H1 (cell line): Measurements from ENCODE around the gene TNNC1. TPM values are rescaled to one million over a fixed set of nuclear protein-coding genes. Genes with fewer than 3 reads are reported as not detected.

ENCODE experiments used
- CTCF ChIA-PET: fragments of 300-600 bp; sonication (Branson Sonifier 250); formaldehyde crosslinking; loops from one replicate; lab custom pipeline; 2021; ENCODE audit not compliant: partially characterized antibody; lab: Charles Lee
- POLR2A ChIA-PET: fragments of 300-600 bp; sonication (Branson Sonifier 250); formaldehyde crosslinking; loops from one replicate; lab custom pipeline; 2021; ENCODE audit warnings: inconsistent platforms; ENCODE audit not compliant: partially characterized antibody; lab: Charles Lee
- DNase-seq, 2 experiments: peaks; one replicate each; pipeline versions ENCODE4 v3.0.0 to v3.0.0-alpha.2; 2010 to 2022; ENCODE audit warnings: low spot score in 2 of 2, low read depth in 1 of 2, mixed read lengths in 1 of 2
- FAIRE-seq: peaks from 2 replicates; lab custom pipeline; 2011; peaks lifted over from hg19 to GRCh38; lab: Jason Lieb, UNC
- H2AFZ ChIP-seq: 2 replicates; pipeline ENCODE4 v1.8.1; 2012; ENCODE audit warnings: low read length, inconsistent platforms
- H2AK5ac ChIP-seq: 2 replicates; pipeline ENCODE4 v1.6.1; 2013; ENCODE audit warnings: low read depth, low read length
- H2BK120ac ChIP-seq: replicated peaks from 2 replicates; pipeline ENCODE3; 2013; ENCODE audit warnings: low read depth, low read length, inconsistent platforms
- H2BK12ac ChIP-seq: 2 replicates; pipeline ENCODE4 v1.6.1; 2013; ENCODE audit warnings: low read depth, low read length
- H2BK15ac ChIP-seq: 2 replicates; pipeline ENCODE4 v1.6.1; 2013; ENCODE audit warnings: low read length
- H2BK20ac ChIP-seq: 2 replicates; pipeline ENCODE4 v1.6.1; 2013; ENCODE audit warnings: low read length
- H2BK5ac ChIP-seq: 2 replicates; pipeline ENCODE4 v1.6.1; 2013; ENCODE audit warnings: low read depth, low read length
- H3K14ac ChIP-seq: 2 replicates; pipeline ENCODE4 v1.6.1; 2013; ENCODE audit warnings: inconsistent platforms; ENCODE audit not compliant: insufficient read length
- H3K18ac ChIP-seq: 2 replicates; pipeline ENCODE4 v1.6.1; 2013; ENCODE audit warnings: low read length; ENCODE audit errors: extremely low read depth
- H3K23ac ChIP-seq: 2 replicates; pipeline ENCODE4 v1.6.1; 2013; ENCODE audit warnings: inconsistent platforms; ENCODE audit not compliant: insufficient read length
- H3K23me2 ChIP-seq: 2 replicates; pipeline ENCODE4 v1.6.1; 2013; ENCODE audit warnings: low read depth, low read length
- H3K27ac ChIP-seq: 2 replicates; pipeline ENCODE4 v1.6.1; 2011; ENCODE audit warnings: low read depth, low read length, inconsistent platforms
- H3K27me3 ChIP-seq, 4 experiments: replicated peaks in 1 of 4; 1 replicate in 1 of 4; 2 replicates in 3 of 4; pipeline versions ENCODE4 v1.6.1 to v1.8.1; 2011 to 2013; ENCODE audit warnings: low read length in 3 of 4, mild to moderate bottlenecking in 3 of 4, inconsistent platforms in 2 of 4, mixed read lengths in 2 of 4, moderate library complexity in 1 of 4; ENCODE audit not compliant: control insufficient read depth in 3 of 4, insufficient read depth in 3 of 4; ENCODE audit errors: extremely low read depth in 1 of 4
- H3K36me3 ChIP-seq, 4 experiments: 2 replicates each; pipeline versions ENCODE4 v1.6.1 to v1.8.1; 2011 to 2013; ENCODE audit warnings: mild to moderate bottlenecking in 4 of 4, low read length in 3 of 4, moderate library complexity in 2 of 4, control low read depth in 1 of 4, inconsistent platforms in 1 of 4; ENCODE audit not compliant: insufficient read depth in 4 of 4, control insufficient read depth in 2 of 4
- H3K4ac ChIP-seq: replicated peaks from 2 replicates; pipeline ENCODE3; 2013; ENCODE audit warnings: low read length, low read depth, mixed read lengths, inconsistent platforms; ENCODE audit not compliant: insufficient read length
- H3K4me1 ChIP-seq, 4 experiments: replicated peaks in 1 of 4; 1 replicate in 1 of 4; 2 replicates in 3 of 4; pipeline versions ENCODE4 v1.6.1 to v1.8.1; 2011 to 2013; ENCODE audit warnings: low read length in 3 of 4, inconsistent platforms in 2 of 4, mixed read lengths in 1 of 4; ENCODE audit not compliant: insufficient read depth in 4 of 4, control insufficient read depth in 3 of 4
- H3K4me2 ChIP-seq, 2 experiments: 2 replicates each; pipeline versions ENCODE4 v1.6.1 to v1.8.1; 2011 to 2013; ENCODE audit warnings: low read depth in 2 of 2, low read length in 2 of 2, control low read depth in 1 of 2, inconsistent platforms in 1 of 2, mild to moderate bottlenecking in 1 of 2; ENCODE audit not compliant: insufficient read depth in 1 of 2
- H3K4me3 ChIP-seq, 4 experiments: fragments of 200-600, 300-600 bp in 1 of 4; sonication (generic), shearing (Covaris generic), sonication (Bioruptor Twin) in 1 of 4; 2 replicates each; pipeline versions ENCODE4 v1.5.1 to v1.8.1; 2011 to 2016; ENCODE audit warnings: low read length in 4 of 4, low read depth in 3 of 4, control low read depth in 2 of 4, inconsistent platforms in 2 of 4, mild to moderate bottlenecking in 2 of 4, mixed read lengths in 1 of 4, moderate library complexity in 1 of 4; ENCODE audit not compliant: insufficient read depth in 2 of 4; ENCODE audit errors: extremely low read depth in 1 of 4
- H3K56ac ChIP-seq: replicated peaks from 2 replicates; pipeline ENCODE3; 2013; ENCODE audit warnings: low read depth, mild to moderate bottlenecking, mixed read lengths, low read length, inconsistent platforms; ENCODE audit not compliant: insufficient read length
- H3K79me1 ChIP-seq: 2 replicates; pipeline ENCODE4 v1.6.1; 2013; ENCODE audit warnings: low read depth, low read length, control low read depth
- H3K79me2 ChIP-seq, 2 experiments: 2 replicates each; pipeline versions ENCODE4 v1.6.1 to v1.8.1; 2012 to 2013; ENCODE audit warnings: low read length in 2 of 2, mild to moderate bottlenecking in 2 of 2, inconsistent platforms in 1 of 2; ENCODE audit not compliant: insufficient read depth in 2 of 2, control insufficient read depth in 1 of 2
- H3K9ac ChIP-seq, 4 experiments: replicated peaks in 1 of 4; 1 replicate in 1 of 4; 2 replicates in 3 of 4; pipeline versions ENCODE4 v1.6.1 to v1.8.1; 2011 to 2013; ENCODE audit warnings: low read depth in 3 of 4, low read length in 3 of 4, control low read depth in 2 of 4, mild to moderate bottlenecking in 2 of 4, moderate library complexity in 2 of 4, inconsistent platforms in 1 of 4; ENCODE audit errors: extremely low read depth in 1 of 4
- H3K9me3 ChIP-seq, 2 experiments: 2 replicates each; pipeline versions ENCODE4 v1.6.1 to v1.8.1; 2012 to 2013; ENCODE audit warnings: mild to moderate bottlenecking in 2 of 2, moderate library complexity in 2 of 2, control low read depth in 1 of 2, inconsistent platforms in 1 of 2, low read depth in 1 of 2, low read length in 1 of 2, mixed read lengths in 1 of 2; ENCODE audit not compliant: insufficient read depth in 2 of 2
- H4K20me1 ChIP-seq, 2 experiments: replicated peaks in 1 of 2; 2 replicates each; pipeline versions ENCODE3 to v1.8.1; 2011 to 2013; ENCODE audit warnings: inconsistent platforms in 2 of 2, low read length in 2 of 2, mild to moderate bottlenecking in 1 of 2; ENCODE audit not compliant: insufficient read depth in 2 of 2, control insufficient read depth in 1 of 2
- H4K5ac ChIP-seq: 2 replicates; pipeline ENCODE4 v1.6.1; 2013; ENCODE audit warnings: low read length, low read depth, mixed read lengths, inconsistent platforms; ENCODE audit not compliant: insufficient read length
- H4K8ac ChIP-seq: 2 replicates; pipeline ENCODE4 v1.8.0; 2013; ENCODE audit warnings: mild to moderate bottlenecking, moderate library complexity, low read length, inconsistent platforms; ENCODE audit not compliant: insufficient read depth; ENCODE audit errors: extremely low read depth
- H4K91ac ChIP-seq: replicated peaks from 2 replicates; pipeline ENCODE3; 2013; ENCODE audit warnings: low read length, mixed read lengths, inconsistent platforms; ENCODE audit not compliant: insufficient read length
- EGR1 ChIP-seq: IDR thresholded peaks from 2 replicates; pipeline ENCODE4 v1.6.1; 2011; ENCODE audit warnings: low read depth, low read length, borderline replicate concordance
- EP300 ChIP-seq, 2 experiments: IDR thresholded peaks; 1 replicate in 1 of 2; 2 replicates in 1 of 2; pipeline ENCODE4 v1.6.1; 2011 to 2012; ENCODE audit warnings: low read depth in 2 of 2, low read length in 2 of 2, mild to moderate bottlenecking in 2 of 2, borderline replicate concordance in 1 of 2, inconsistent platforms in 1 of 2, moderate library complexity in 1 of 2
- GABPA ChIP-seq: IDR thresholded peaks from 2 replicates; pipeline ENCODE4 v1.6.1; 2011; ENCODE audit warnings: mild to moderate bottlenecking, low read length, moderate library complexity, borderline replicate concordance; ENCODE audit not compliant: insufficient read depth
- KDM5A ChIP-seq: fragments of 200-600 bp; IDR thresholded peaks from 2 replicates; pipeline ENCODE4 v1.7.1; 2012; ENCODE audit warnings: mild to moderate bottlenecking, low read length, inconsistent platforms, mixed read lengths
- RNF2 ChIP-seq: fragments of 200-900, 300-1000 bp; sonication (generic); IDR thresholded peaks from 2 replicates; pipeline ENCODE4 v1.7.1; 2016; ENCODE audit warnings: borderline replicate concordance, low read depth, mild to moderate bottlenecking, antibody characterized with exemption, low read length; ENCODE audit not compliant: poor library complexity, severe bottlenecking; ENCODE audit errors: missing control alignments
- SP2 ChIP-seq: IDR thresholded peaks from 2 replicates; pipeline ENCODE4 v1.6.1; 2012; ENCODE audit warnings: mild to moderate bottlenecking, low read length, inconsistent platforms
- YY1 ChIP-seq: IDR thresholded peaks from 2 replicates; pipeline ENCODE4 v1.6.1; 2011; ENCODE audit warnings: low read depth, mild to moderate bottlenecking, low read length
- WGBS, 2 experiments: shearing (Covaris generic) in 1 of 2; methylation state at CpG; one replicate each; pipeline versions ENCODE4 v1.1.6 to v1.1.7; 2013 to 2015; ENCODE audit warnings: low lambda C conversion rate in 2 of 2, mixed read lengths in 2 of 2, inconsistent platforms in 1 of 2, low coverage in 1 of 2, missing lambda C conversion rate in 1 of 2; ENCODE audit not compliant: insufficient replicate concordance in 2 of 2, insufficient coverage in 1 of 2, insufficient read length in 1 of 2; ENCODE audit errors: extremely low coverage in 1 of 2, missing lambda C conversion rate in 1 of 2; 5-methylcytosine and 5-hydroxymethylcytosine counted together
- polyA plus RNA-seq, 7 experiments: library from polyadenylated mRNA; depleted of rRNA in 3 of 7; stranded (reverse) in 5 of 7; unstranded in 2 of 7; fragments of >200 nt in 5 of 7; fragments of 200-250 nt in 2 of 7; gene quantifications; 1 replicate in 5 of 7; 2 replicates in 1 of 7; 4 replicates in 1 of 7; pipeline versions ENCODE4 v1.2.1 to v1.2.3, GENCODE V29; 2011 to 2013; ENCODE audit warnings: missing spikeins in 2 of 7, mixed read lengths in 2 of 7
- total RNA-seq: library from RNA; stranded (reverse); fragmentation: NEBNext Ultra II Directional; extraction: Animal tissue kit (Norgen Biotek cat#: 25700); gene quantifications from 2 replicates; pipeline ENCODE4 v1.2.1, GENCODE V29; 2021
- TF ChIP-seq, protein P1 (sequence below), 3 experiments: IDR thresholded peaks; 1 replicate in 2 of 3; 2 replicates in 1 of 3; pipeline versions ENCODE4 v1.5.1 to v1.6.1; 2011; ENCODE audit warnings: low read length in 3 of 3, mild to moderate bottlenecking in 3 of 3, inconsistent platforms in 2 of 3, low read depth in 1 of 3, moderate library complexity in 1 of 3; ENCODE audit not compliant: insufficient read depth in 1 of 3; ENCODE audit errors: control extremely low read depth in 1 of 3

Gene TNNC1
- total and polyA plus RNA-seq, 2 of the 8 experiments (the other 6 are each of a cell fraction or from before 2014, with no cell fraction given), result 5.8 to 16.4 TPM

DNA sequence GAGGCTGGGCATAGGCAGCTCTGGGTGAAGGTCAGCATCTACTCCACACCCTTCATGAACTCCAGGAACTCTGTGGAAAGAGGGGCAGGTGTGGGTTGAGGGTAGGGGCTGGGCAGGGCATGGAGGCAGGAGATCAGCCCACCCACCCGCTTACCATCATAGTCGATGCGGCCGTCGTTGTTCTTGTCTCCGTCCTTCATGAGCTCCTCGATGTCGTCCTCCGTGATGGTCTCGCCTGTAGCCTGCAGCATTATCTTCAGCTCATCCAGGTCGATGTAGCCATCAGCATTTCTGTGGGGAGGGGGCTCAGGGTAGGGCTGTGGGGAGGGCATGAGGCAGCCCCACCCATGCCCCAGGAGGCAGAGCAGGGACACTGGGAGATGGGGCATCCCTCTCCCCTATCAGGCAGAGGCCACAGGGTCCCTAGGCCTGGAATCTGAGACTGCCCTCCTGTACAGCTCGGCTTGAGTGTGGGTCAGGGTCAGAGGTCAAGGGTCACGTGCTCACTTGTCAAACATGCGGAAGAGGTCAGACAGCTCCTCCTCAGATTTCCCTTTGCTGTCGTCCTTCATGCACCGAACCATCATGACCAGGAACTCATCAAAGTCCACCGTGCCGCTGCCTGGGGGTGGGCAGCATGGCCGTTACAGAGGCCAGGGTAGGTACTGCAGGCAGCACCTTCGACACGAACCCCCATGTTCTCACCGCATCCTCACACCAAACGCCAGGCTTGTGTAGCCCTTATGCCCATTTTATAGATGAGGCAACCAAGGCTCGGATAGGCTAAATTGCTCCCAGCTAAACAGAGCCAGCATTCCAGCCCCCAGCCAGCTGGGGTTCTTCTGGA lies 2.4 kb downstream of the TNNC1 start:
- Histone ChIP-seq H3K36me3 (no peaks in the 10 kb centered on the region), H3K9me3 (no peaks in the 10 kb centered on the region), H3K79me2 (peaks cover 0 to 6% of the 10 kb centered on the region in 2 experiments; a peak in 2 of 4 replicates), H4K20me1 (no peaks in the 10 kb centered on the region), H3K27me3 (no peaks in the 10 kb centered on the region), H3K4ac (no peak overlapping the region), H3K4me3 (no peak overlapping the region), H2BK12ac (peak overlapping the region; percentile 82; the same call in 1 of the 2 replicates), H4K8ac (0 out of 2 replicates have a peak overlapping the region, but pooled peaks have one; percentile 9), H2BK5ac (peak overlapping the region; percentile 45; the same call in 1 of the 2 replicates), H2BK20ac (no peak overlapping the region), H2AFZ (no peak overlapping the region), H3K27ac (no peak overlapping the region), H3K56ac (no peak overlapping the region), H3K4me1 (peaks cover 0 to 26% (median 10%) of the 10 kb centered on the region in 4 experiments; a peak in 6 of 7 replicates), H4K91ac (no peak overlapping the region), H2AK5ac (no peak overlapping the region), H3K23me2 (peaks cover 6% of the 10 kb centered on the region), H2BK120ac (no peak overlapping the region), H3K79me1 (no peaks in the 10 kb centered on the region), H3K14ac (no peak overlapping the region), H3K23ac (no peak overlapping the region), H3K18ac (no peak overlapping the region), H2BK15ac (no peak overlapping the region), H3K4me2 (no peak overlapping the region), H3K9ac (no peak overlapping the region), H4K5ac (no peak overlapping the region)
- WGBS, 2 experiments, result 92% methylated on average over 24 of the region's 24 CpGs; no CpG with 5 or more reads in 1 of the 2 experiments
- no peak for DNase-seq
- ChIA-PET CTCF (interaction anchor here (0.6 to 12.8 kb wide), 6 partner anchors 9 to 173 kb away, joined by 3 to 109 read pairs (median 4); partner anchors contain the start of gene WDR82), POLR2A (interaction anchor here (0.9 to 12.3 kb wide), 4 partner anchors 8 to 48 kb away, joined by 3 to 112 read pairs (median 7); no protein-coding TSS in a partner anchor)
- FAIRE-seq, result no peak
- TF ChIP-seq, protein P1, sequence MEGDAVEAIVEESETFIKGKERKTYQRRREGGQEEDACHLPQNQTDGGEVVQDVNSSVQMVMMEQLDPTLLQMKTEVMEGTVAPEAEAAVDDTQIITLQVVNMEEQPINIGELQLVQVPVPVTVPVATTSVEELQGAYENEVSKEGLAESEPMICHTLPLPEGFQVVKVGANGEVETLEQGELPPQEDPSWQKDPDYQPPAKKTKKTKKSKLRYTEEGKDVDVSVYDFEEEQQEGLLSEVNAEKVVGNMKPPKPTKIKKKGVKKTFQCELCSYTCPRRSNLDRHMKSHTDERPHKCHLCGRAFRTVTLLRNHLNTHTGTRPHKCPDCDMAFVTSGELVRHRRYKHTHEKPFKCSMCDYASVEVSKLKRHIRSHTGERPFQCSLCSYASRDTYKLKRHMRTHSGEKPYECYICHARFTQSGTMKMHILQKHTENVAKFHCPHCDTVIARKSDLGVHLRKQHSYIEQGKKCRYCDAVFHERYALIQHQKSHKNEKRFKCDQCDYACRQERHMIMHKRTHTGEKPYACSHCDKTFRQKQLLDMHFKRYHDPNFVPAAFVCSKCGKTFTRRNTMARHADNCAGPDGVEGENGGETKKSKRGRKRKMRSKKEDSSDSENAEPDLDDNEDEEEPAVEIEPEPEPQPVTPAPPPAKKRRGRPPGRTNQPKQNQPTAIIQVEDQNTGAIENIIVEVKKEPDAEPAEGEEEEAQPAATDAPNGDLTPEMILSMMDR (IDR thresholded peaks at IDR 0.05; ENCODE audit: control extremely low read depth in 1 of 3, insufficient read depth in 1 of 3, low read depth in 1 of 3, low read length in 3 of 3), result peak in 1 of 3 experiments; percentile 46; a peak in 1 of 4 replicates
- TF ChIP-seq GABPA, result no peak
- TF ChIP-seq SP2, result no peak
- TF ChIP-seq EGR1, result no peak
- no peak for TF ChIP-seq RNF2
- TF ChIP-seq YY1, result no peak
- no peak for TF ChIP-seq EP300 (IDR thresholded peaks at IDR 0.05; ENCODE audit: borderline replicate concordance in 1 of 2, low read depth in 2 of 2, low read length in 2 of 2)
- no peak for TF ChIP-seq KDM5A
